ENCODE measurements around the gene HCN4.
"Not testable (repeated sequence)": the region's sequence is repeated elsewhere in the genome, so short reads cannot be mapped to it uniquely, and the experiment has no call there.

The HCN4 gene

GRCh38 chr15:73323956-73324355 lies 44.8 kb downstream of the HCN4 start:
- DNase-seq, result no peak

GRCh38 chr15:73323374-73323955 lies 45.3 kb downstream of the HCN4 start:
- no peak for DNase-seq

- no peak for DNase-seq
These were observed 45.9 kb downstream of the HCN4 start for GRCh38 chr15:73322665-73323373.

GRCh38 chr15:73321496-73322450 lies 47.0 kb downstream of the HCN4 start:
- no peak for DNase-seq

- DNase-seq, result no peak
These were observed 48.1 kb downstream of the HCN4 start for GRCh38 chr15:73320619-73321180.

GRCh38 chr15:73319460-73320245 lies 49.1 kb downstream of the HCN4 start:
- no peak for DNase-seq

GRCh38 chr15:73318463-73319351 lies 50.1 kb downstream of the HCN4 start:
- DNase-seq, result no peak

GRCh38 chr15:73317651-73318462 lies 50.9 kb downstream of the HCN4 start:
- no peak for DNase-seq

GRCh38 chr15:73313861-73314260 lies 54.9 kb downstream of the HCN4 start:
- no peak for DNase-seq

- DNase-seq, result no peak
These were observed 60.5 kb downstream of the HCN4 start for GRCh38 chr15:73308305-73308704.

GRCh38 chr15:73305331-73306211 lies 63.2 kb downstream of the HCN4 start:
- no peak for DNase-seq

- no peak for DNase-seq
These were observed 65.1 kb downstream of the HCN4 start for GRCh38 chr15:73303636-73304035.

GRCh38 chr15:73300286-73300685 lies 68.5 kb downstream of the HCN4 start:
- not testable (repeated sequence) for DNase-seq

- DNase-seq, result no peak
These were observed 70.1 kb downstream of the HCN4 start for GRCh38 chr15:73298522-73299245.

GRCh38 chr15:73296609-73297353 lies 72.0 kb downstream of the HCN4 start:
- DNase-seq, result no peak

GRCh38 chr15:73295630-73296286 lies 73.0 kb downstream of the HCN4 start:
- DNase-seq, result no peak

GRCh38 chr15:73293773-73294172 lies 75.0 kb downstream of the HCN4 start:
- no peak for DNase-seq

All from stimulated activated CD4-positive, alpha-beta T cell treated with anti-CD3 and anti-CD28 coated beads, Interleukin-4, amount 100 ng/mL, for 1 hour (primary cell).